ENCODE measurements around the gene PLOD2. TPM values are rescaled to one million over a fixed set of nuclear protein-coding genes. Genes with fewer than 3 reads are reported as not detected.

The PLOD2 gene
- 1,423 and 1,580 TPM in 2 replicates for total RNA-seq

DNA sequence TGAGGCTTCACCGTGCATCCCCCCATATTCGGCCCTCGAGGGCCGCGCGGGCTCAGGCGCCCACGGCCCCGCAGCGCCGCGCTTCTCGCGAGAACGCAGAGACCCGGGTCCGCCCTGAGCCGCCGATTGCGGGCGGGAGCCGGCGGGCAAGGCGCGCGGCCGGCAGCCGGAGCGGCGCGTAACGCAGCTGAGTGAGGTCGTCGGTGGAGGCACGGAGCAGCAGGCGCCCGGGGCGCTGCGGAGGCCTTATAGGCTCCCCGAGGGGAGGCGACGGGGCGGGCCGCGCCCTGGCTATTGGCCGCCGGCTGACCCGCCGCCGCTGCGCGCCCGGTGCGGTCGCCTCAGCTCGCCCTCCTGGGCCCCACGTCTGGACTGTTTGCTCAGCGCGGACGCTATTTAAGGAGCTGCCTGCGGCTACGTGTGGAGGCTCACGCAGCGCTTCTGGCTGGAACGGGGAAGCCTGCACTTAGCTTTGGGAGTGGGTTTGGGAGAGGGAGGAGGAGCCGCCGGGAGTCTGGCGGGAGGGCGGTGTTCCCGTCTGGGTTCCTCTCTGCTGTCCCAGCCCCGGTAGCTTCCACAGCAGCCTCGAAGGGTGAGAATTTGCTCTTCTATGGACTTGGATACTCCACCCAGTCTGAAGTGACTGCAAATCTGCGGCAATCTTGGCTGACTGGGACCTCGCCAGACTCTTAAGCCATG is at the start of gene PLOD2:
Gene PLOD2, minus strand, starts transcription at position 221 of the 699 bp plus-strand sequence. Its CDS starts 195 bp downstream, at position 26.

Other genes with a start within 250 kb of the PLOD2 start
- gene PLSCR4, start 89.9 kb upstream of the PLOD2 start, total RNA-seq: 9.3 and 16.0 TPM in 2 replicates